EL (cell line): ENCODE measurements around the gene MRTFB.

ENCODE experiments used
- DNase-seq: peaks from one replicate; pipeline ENCODE4 v3.0.0-alpha.2; 2016

Gene MRTFB

DNA sequence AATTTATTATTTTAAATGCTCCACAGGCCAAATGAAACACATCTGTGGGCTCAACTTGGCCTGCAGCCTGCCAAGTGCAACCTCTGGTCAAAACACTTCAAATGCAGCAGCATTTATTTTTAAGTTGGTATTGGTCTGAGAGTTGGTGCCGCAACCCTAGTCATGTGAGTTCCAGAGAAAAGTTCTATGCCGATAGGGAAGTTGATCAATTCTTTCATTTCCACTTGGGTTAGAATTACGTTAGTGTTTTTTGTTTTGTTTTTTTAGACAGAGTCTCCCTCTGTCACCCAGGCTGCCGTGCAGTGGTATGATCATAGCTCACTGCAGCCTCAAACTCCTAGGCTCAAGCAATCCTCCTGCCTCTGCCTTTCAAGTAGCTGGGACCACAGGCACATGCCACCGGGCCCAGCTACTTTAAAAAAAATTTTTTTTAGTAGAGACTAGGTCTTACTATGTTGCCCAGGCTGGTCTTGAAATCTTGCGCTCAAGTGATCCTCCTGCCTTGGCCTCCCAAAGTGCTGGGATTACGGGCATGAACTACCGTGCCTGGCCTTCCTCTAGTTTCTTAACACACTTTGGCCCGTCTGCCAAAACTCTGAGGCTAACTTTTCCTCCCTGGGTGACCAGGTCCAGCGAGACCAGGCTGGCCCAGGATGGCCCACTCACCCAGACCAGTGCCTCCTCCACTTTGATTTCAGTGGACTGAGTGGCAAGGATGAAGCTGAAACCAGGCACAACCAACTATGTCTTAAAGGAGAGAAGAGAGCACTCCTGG lies 221.1 kb downstream of the MRTFB start:
- DNase-seq, result no peak

DNA sequence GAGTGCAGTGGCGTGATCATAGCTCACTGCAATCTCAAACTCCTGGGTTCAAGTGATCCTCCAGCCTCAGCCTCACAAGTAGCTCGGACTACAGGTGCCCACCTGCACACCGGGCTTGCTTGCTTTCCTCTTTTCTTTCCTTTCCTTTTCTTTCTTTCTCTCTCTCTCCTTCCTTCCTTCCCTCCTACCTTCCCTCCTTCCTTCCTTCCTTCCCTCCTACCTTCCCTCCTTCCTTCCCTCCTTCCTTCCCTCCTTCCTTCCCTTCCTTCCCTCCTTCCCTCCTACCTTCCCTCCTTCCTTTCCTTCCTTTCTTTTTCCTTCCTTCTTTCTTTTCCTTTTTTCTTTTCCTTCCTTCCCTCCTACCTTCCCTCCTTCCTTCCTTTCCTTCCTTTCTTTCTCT lies 225.5 kb downstream of the MRTFB start:
- DNase-seq, result no peak

- DNase-seq, result no peak
These were observed 227.4 kb downstream of the MRTFB start for GRCh38 chr16:14298374-14299122.

GRCh38 chr16:14300705-14301168 lies 229.6 kb downstream of the MRTFB start:
- DNase-seq, result peak; percentile 88

GRCh38 chr16:14301169-14302030 lies 230.3 kb downstream of the MRTFB start:
- peak; percentile 54 for DNase-seq

GRCh38 chr16:14302031-14302398 lies 230.9 kb downstream of the MRTFB start:
- DNase-seq, result peak; percentile 81

- peak; percentile 36 for DNase-seq
These were observed 231.5 kb downstream of the MRTFB start for GRCh38 chr16:14302399-14303181.

DNA sequence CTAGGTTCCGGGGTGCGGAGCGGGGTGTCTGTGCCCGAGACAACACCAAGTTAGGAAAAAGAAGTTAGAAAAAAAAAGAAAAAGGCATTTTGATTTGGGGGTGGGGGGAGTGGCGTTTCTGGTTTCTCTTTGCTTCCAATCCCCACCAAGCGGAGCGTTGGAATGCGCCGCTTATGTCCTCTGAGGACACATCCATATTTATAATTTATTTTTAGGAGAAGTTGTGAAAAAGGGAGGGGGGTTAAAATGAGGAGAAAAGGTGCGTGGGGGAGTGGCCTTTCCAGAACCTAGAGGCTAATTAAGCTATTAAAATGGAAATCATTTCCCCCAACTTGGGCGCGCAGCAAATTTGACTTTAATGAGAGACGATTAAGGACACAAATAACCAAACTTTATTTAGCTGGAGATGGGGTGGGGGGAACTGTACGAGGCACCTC lies 232.1 kb downstream of the MRTFB start:
- peak; percentile 42 for DNase-seq

DNA sequence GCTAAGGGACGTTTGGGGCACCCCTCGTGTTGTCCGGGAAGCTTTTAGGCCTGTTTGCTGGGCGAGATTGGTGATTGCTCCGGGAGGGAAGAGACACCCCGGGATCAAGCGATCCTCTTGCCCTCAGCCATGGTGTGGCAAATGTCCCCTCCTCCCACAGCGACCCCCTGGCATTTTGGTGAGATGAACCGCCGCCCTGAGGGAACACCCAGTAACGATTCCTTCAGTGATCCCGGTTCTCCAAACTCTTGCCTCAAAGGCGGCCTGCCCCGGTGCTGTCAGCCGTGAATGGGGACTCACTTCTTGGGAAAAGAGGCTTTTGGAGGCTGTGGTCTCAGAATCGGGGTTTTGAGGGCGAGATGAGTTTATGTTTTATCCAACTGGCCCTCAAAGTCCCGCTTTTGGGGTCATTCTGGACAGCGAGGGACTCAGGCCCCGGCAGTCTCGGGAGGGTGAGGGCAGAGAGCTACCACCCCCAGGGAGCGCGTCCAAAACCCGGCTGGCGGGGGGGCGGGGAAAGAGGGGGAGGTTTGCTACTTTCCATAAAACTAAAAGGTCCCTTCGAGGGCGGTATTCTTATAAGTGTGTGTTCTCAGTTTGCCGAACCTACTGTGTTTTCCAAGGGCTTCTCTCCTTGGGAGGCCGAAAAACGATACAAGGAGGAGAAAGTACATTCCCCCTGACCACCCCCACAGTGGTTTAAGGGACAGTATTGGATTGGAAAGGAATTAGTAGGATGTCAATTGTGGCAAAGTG lies 232.7 kb downstream of the MRTFB start:
- peak; percentile 22 for DNase-seq

- no peak for DNase-seq
These were observed 233.9 kb downstream of the MRTFB start for GRCh38 chr16:14304891-14305460.

GRCh38 chr16:14306485-14307058 lies 235.5 kb downstream of the MRTFB start:
- DNase-seq, result no peak

- DNase-seq, result no peak
These were observed 236.0 kb downstream of the MRTFB start for GRCh38 chr16:14307059-14307526.

- peak; percentile 45 for DNase-seq
These were observed 236.6 kb downstream of the MRTFB start for GRCh38 chr16:14307527-14308367.

- DNase-seq, result no peak
These were observed 237.2 kb downstream of the MRTFB start for GRCh38 chr16:14308368-14308723.

- DNase-seq, result peak; percentile 53
These were observed 238.1 kb downstream of the MRTFB start for GRCh38 chr16:14309001-14309886.

- DNase-seq, result peak; percentile 86
These were observed 238.8 kb downstream of the MRTFB start for GRCh38 chr16:14309906-14310305.

GRCh38 chr16:14310519-14310991 lies 239.4 kb downstream of the MRTFB start:
- peak; percentile 23 for DNase-seq

DNA sequence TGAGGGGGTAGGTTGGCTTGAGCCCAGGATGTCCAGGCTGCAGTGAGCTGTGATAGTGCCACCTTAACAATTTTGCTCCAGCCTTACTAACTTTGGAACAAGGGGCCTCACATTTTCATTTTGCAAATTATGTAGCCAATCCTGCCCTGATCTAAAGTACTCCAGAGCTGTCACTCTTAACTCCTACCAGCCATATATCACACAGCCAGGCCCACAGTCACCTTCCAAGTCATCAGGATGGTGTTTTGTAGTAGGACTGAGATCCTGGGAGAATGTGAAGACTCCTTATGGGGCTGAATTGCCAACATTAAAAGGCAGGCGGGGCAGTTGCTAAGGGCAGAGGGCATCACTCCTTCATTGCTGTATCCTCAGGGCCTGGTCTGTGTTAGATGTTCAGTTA lies 243.0 kb downstream of the MRTFB start:
- no peak for DNase-seq
